HepG2 (cell line): ENCODE data around the gene PCNX4. TPM values are rescaled to one million over a fixed set of nuclear protein-coding genes. Genes with fewer than 3 reads are reported as not detected.

Source experiments
- CBFB ChIP-seq: sonication (generic); formaldehyde crosslinking; IDR thresholded peaks from 2 replicates; pipeline ENCODE4 v1.4.0; 2020; ENCODE audit warnings: missing genetic modification reagents
- GATAD1 ChIP-seq: IDR thresholded peaks from 2 replicates; pipeline ENCODE4 v1.6.1; 2016; ENCODE audit warnings: missing genetic modification reagents, missing compliant biosample characterization
- GFI1 ChIP-seq: sonication (generic); formaldehyde crosslinking; IDR thresholded peaks from 2 replicates; pipeline ENCODE4 v1.5.0; 2020; ENCODE audit warnings: missing genetic modification reagents, mild to moderate bottlenecking, borderline replicate concordance
- HOXA5 ChIP-seq: sonication (generic); formaldehyde crosslinking; IDR thresholded peaks from 2 replicates; pipeline ENCODE4 v1.4.0; 2020; ENCODE audit warnings: missing genetic modification reagents
- KLF16 ChIP-seq, 2 experiments: sonication (generic) in 1 of 2; formaldehyde crosslinking in 1 of 2; IDR thresholded peaks; 2 replicates each; pipeline versions ENCODE4 v1.6.1 to v1.8.0; 2016 to 2023; ENCODE audit warnings: missing genetic modification reagents in 2 of 2, missing compliant biosample characterization in 1 of 2
- MTA1 ChIP-seq: sonication (generic); formaldehyde crosslinking; IDR thresholded peaks from 2 replicates; pipeline ENCODE4 v1.4.0; 2020; ENCODE audit warnings: missing genetic modification reagents, mild to moderate bottlenecking, borderline replicate concordance
- NBN ChIP-seq: fragments of 450-650 bp; conservative IDR thresholded peaks from 2 replicates; pipeline ENCODE4 v1.6.1; 2017
- PRDM4 ChIP-seq: sonication (generic); formaldehyde crosslinking; IDR thresholded peaks from 2 replicates; pipeline ENCODE4 v1.9.0; 2021; ENCODE audit warnings: missing genetic modification reagents, borderline replicate concordance
- RFXANK ChIP-seq: IDR thresholded peaks from 2 replicates; pipeline ENCODE4 v1.6.1; 2016
- SNAI1 ChIP-seq: sonication (generic); formaldehyde crosslinking; IDR thresholded peaks from 2 replicates; pipeline ENCODE4 v1.5.0; 2020; ENCODE audit warnings: mild to moderate bottlenecking, missing genetic modification reagents, borderline replicate concordance
- SNAPC5 ChIP-seq: sonication (generic); formaldehyde crosslinking; IDR thresholded peaks from 2 replicates; pipeline ENCODE4 v1.8.1; 2023; ENCODE audit warnings: mild to moderate bottlenecking, missing genetic modification reagents, borderline replicate concordance
- SUZ12 ChIP-seq: fragments of 150-350 bp; IDR thresholded peaks from 2 replicates; pipeline ENCODE4 v1.6.1; 2014; ENCODE audit warnings: low read depth, low read length
- TBP ChIP-seq: sonication (generic); formaldehyde crosslinking; IDR thresholded peaks from 2 replicates; pipeline ENCODE4 v1.5.0; 2020; ENCODE audit warnings: missing genetic modification reagents
- ZBTB4 ChIP-seq: sonication (generic); formaldehyde crosslinking; IDR thresholded peaks from 2 replicates; pipeline ENCODE4 v1.4.0; 2020; ENCODE audit warnings: missing genetic modification reagents, mild to moderate bottlenecking, borderline replicate concordance
- ZMYM3 ChIP-seq: sonication (generic); formaldehyde crosslinking; IDR thresholded peaks from 2 replicates; pipeline ENCODE4 v1.5.1; 2020; ENCODE audit warnings: mild to moderate bottlenecking, missing genetic modification reagents
- ZNF232 ChIP-seq: sonication (generic); formaldehyde crosslinking; IDR thresholded peaks from 2 replicates; pipeline ENCODE4 v1.4.0; 2020; ENCODE audit warnings: missing genetic modification reagents, borderline replicate concordance
- ZNF354B ChIP-seq: sonication (generic); formaldehyde crosslinking; IDR thresholded peaks from 2 replicates; pipeline ENCODE4 v1.8.0; 2022; ENCODE audit warnings: mild to moderate bottlenecking, missing genetic modification reagents
- ZNF484 ChIP-seq: sonication (generic); formaldehyde crosslinking; IDR thresholded peaks from 2 replicates; pipeline ENCODE4 v1.5.1; 2020; ENCODE audit warnings: mild to moderate bottlenecking, low read depth, missing genetic modification reagents, borderline replicate concordance
- ZNF615 ChIP-seq: sonication (generic); formaldehyde crosslinking; IDR thresholded peaks from 2 replicates; pipeline ENCODE4 v1.5.0; 2020; ENCODE audit warnings: mild to moderate bottlenecking, missing genetic modification reagents, borderline replicate concordance
- ZNF616 ChIP-seq: sonication (generic); formaldehyde crosslinking; IDR thresholded peaks from 2 replicates; pipeline ENCODE4 v1.5.0; 2020; ENCODE audit warnings: low read depth, mild to moderate bottlenecking, missing genetic modification reagents
- ZNF709 ChIP-seq: sonication (generic); formaldehyde crosslinking; IDR thresholded peaks from 2 replicates; pipeline ENCODE4 v1.5.0; 2020; ENCODE audit warnings: mild to moderate bottlenecking, missing genetic modification reagents
- ZNF713 ChIP-seq: sonication (generic); formaldehyde crosslinking; IDR thresholded peaks from 2 replicates; pipeline ENCODE4 v1.4.0; 2020; ENCODE audit warnings: mild to moderate bottlenecking, missing genetic modification reagents
- polyA plus RNA-seq, 8 experiments: library from polyadenylated mRNA; depleted of rRNA in 3 of 8; stranded (reverse) in 7 of 8; unstranded in 1 of 8; fragments of >200 nt; fragmentation: Illumina TruSeq in 4 of 8; extraction: Trizol in 4 of 8; gene quantifications; 2 replicates each; pipeline versions ENCODE4 v1.2.1 to v1.2.3, GENCODE V29; 2011 to 2016; ENCODE audit warnings: low read depth in 4 of 8, missing spikeins in 1 of 8, mixed read lengths in 1 of 8; ENCODE audit not compliant: insufficient read depth in 1 of 8
- total RNA-seq, 5 experiments: library from RNA; depleted of rRNA; stranded (reverse); fragments of >200 nt; fragmentation: Illumina TruSeq; extraction: Trizol; gene quantifications; 2 replicates each; pipeline ENCODE4 v1.2.3, GENCODE V29; 2016; ENCODE audit warnings: low read depth in 1 of 5

The PCNX4 gene
- total and polyA plus RNA-seq, 2 of the 13 experiments (the other 11 are each of a cell fraction or from before 2014, with no cell fraction given) = 28.6 to 43.0 TPM

- TF ChIP-seq HOXA5 (CRISPR knock-in tag) (peak; percentile 95), ZNF232 (CRISPR knock-in tag) (peak; percentile 86; the same call in 1 of the 2 replicates), RFXANK (peak; percentile 76; the same call in 1 of the 2 replicates), GFI1 (CRISPR knock-in tag) (no peak), MTA1 (CRISPR knock-in tag) (peak; percentile 95), ZNF713 (CRISPR knock-in tag) (no peak), PRDM4 (CRISPR knock-in tag) (no peak), SNAI1 (CRISPR knock-in tag) (no peak), SNAPC5 (CRISPR knock-in tag) (0 out of 2 replicates have a peak, but pooled peaks have one; percentile 67), GATAD1 (CRISPR knock-in tag) (peak; percentile 84), ZNF616 (CRISPR knock-in tag) (peak; percentile 73), CBFB (CRISPR knock-in tag) (peak; percentile 54; the same call in 1 of the 2 replicates), NBN (no peak), ZNF615 (no peak), ZBTB4 (CRISPR knock-in tag) (peak; percentile 73; the same call in 1 of the 2 replicates), ZNF354B (CRISPR knock-in tag) (peak; percentile 94), ZNF709 (CRISPR knock-in tag) (peak; percentile 98), ZNF484 (CRISPR knock-in tag) (no peak; the same call in 1 of the 2 replicates), SUZ12 (no peak), TBP (CRISPR knock-in tag) (0 out of 2 replicates have a peak, but pooled peaks have one; percentile 19), KLF16 (CRISPR knock-in tag; IDR thresholded peaks at IDR 0.05) (peak in 1 of 2 experiments; percentile 91; a peak in 2 of 4 replicates), ZMYM3 (CRISPR knock-in tag) (no peak)
These were observed at the start of gene PCNX4 (continued) for GRCh38 chr14:60091550-60092525.
